GM06990 (cell line): ENCODE data around the gene MRPL11.

Source experiments
- DNase-seq: peaks from one replicate; pipeline ENCODE4 v3.0.0-alpha.2; 2011; ENCODE audit not compliant: insufficient read length; ENCODE audit errors: extremely low read depth
- H3K27me3 ChIP-seq: replicated peaks from 2 replicates; pipeline ENCODE4 v1.6.0; 2011; ENCODE audit warnings: low read length; ENCODE audit not compliant: control insufficient read depth, insufficient read depth
- H3K36me3 ChIP-seq: 2 replicates; pipeline ENCODE4 v1.5.1; 2011; ENCODE audit warnings: low read length; ENCODE audit not compliant: control insufficient read depth, insufficient read depth
- H3K4me3 ChIP-seq: replicated peaks from 2 replicates; pipeline ENCODE4 v1.5.1; 2011; ENCODE audit warnings: low read depth, mild to moderate bottlenecking, control low read depth, low read length
- CTCF ChIP-seq: IDR thresholded peaks from 2 replicates; pipeline ENCODE4 v1.5.1; 2011; ENCODE audit warnings: low read length, control low read depth, mild to moderate bottlenecking, inconsistent platforms; ENCODE audit not compliant: insufficient read depth, poor library complexity, severe bottlenecking

Gene MRPL11

DNA sequence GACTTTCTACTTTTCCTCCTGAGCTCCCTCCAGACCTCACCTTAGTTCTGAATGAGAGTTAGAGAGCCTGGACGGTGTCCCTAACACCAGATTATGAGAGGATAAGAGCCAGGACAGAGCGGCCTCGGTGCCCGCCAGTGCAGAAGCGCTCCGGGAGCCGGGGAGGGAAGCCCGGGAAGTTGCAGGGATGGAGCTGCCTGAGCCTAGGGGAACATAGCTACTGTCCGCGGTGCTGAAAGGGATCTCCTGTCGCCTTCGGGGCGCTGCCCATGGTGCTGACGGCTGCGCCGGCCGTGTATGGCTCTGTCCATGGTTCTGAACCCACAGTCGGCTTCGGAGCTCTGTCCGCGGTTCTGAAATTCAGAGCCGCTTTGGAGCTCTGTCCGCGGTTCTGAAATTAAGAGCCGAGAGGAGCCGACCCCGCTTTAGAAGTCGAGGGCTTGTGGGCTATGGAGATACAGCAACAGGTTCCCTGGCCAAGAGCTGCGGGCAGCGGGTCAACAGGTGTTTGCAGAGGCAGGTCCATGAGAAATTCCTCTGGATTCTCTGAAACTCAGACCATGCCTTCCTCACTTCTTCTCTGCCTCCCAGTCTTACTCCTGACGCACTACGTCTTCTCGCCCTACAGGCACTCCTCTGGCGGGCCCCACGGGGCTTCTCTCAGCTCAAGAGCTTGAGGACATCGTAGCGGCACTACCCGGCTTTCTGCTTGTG is 17.0 kb downstream of the MRPL11 start:
- Histone ChIP-seq H3K36me3 (no peaks in the 10 kb centered on the region), H3K27me3 (no peaks in the 10 kb centered on the region; the same call in none of the 2 replicates), H3K4me3 (no peak overlapping the region)
- peak; percentile 82 for DNase-seq
- no peak for TF ChIP-seq CTCF

GRCh38 chr11:66420671-66421476 is 17.8 kb downstream of the MRPL11 start, which contains the start of gene NPAS4:
TSS of gene NPAS4 (plus strand) at chr11:66421035. CDS start at chr11:66421180, 145 bp downstream.
- no peak for TF ChIP-seq CTCF
- DNase-seq, result no peak

GRCh38 chr11:66419825-66420224 is 18.8 kb downstream of the MRPL11 start:
- TF ChIP-seq CTCF, result no peak
- DNase-seq, result no peak
- Histone ChIP-seq H3K27me3 (peaks cover 2% of the 10 kb centered on the region), H3K36me3 (no peaks in the 10 kb centered on the region), H3K4me3 (no peak overlapping the region)

More at GRCh38 chr11:66420671-66421476, 17.8 kb downstream of the MRPL11 start, which contains the start of gene NPAS4:
- H3K4me3 ChIP-seq, result no peak within 1 kb of the TSS
- no peaks in the 10 kb centered on the region for H3K36me3 ChIP-seq
- H3K27me3 ChIP-seq, result peaks cover 1% of the 10 kb centered on the region

GRCh38 chr11:66418986-66419308 is 19.7 kb downstream of the MRPL11 start:
- TF ChIP-seq CTCF, result no peak
- Histone ChIP-seq H3K36me3 (no peaks in the 10 kb centered on the region), H3K27me3 (peaks cover 2% of the 10 kb centered on the region), H3K4me3 (no peak overlapping the region)
- no peak for DNase-seq

- Histone ChIP-seq H3K27me3 (peaks cover 2% of the 10 kb centered on the region), H3K36me3 (no peaks in the 10 kb centered on the region), H3K4me3 (no peak overlapping the region)
- peak; percentile 26 for DNase-seq
- TF ChIP-seq CTCF, result peak; percentile 45
Observed at GRCh38 chr11:66418168-66418985, 20.3 kb downstream of the MRPL11 start.
